H1 (cell line): Measurements from ENCODE around the gene PDE9A. TPM values are rescaled to one million over a fixed set of nuclear protein-coding genes. Genes with fewer than 3 reads are reported as not detected.

Source experiments
- CTCF ChIA-PET: fragments of 300-600 bp; sonication (Branson Sonifier 250); formaldehyde crosslinking; loops from one replicate; lab custom pipeline; 2021; ENCODE audit not compliant: partially characterized antibody; lab: Charles Lee
- POLR2A ChIA-PET: fragments of 300-600 bp; sonication (Branson Sonifier 250); formaldehyde crosslinking; loops from one replicate; lab custom pipeline; 2021; ENCODE audit warnings: inconsistent platforms; ENCODE audit not compliant: partially characterized antibody; lab: Charles Lee
- DNase-seq, 2 experiments: peaks; one replicate each; pipeline versions ENCODE4 v3.0.0 to v3.0.0-alpha.2; 2010 to 2022; ENCODE audit warnings: low spot score in 2 of 2, low read depth in 1 of 2, mixed read lengths in 1 of 2
- FAIRE-seq: peaks from 2 replicates; lab custom pipeline; 2011; peaks lifted over from hg19 to GRCh38; lab: Jason Lieb, UNC
- H2AFZ ChIP-seq: 2 replicates; pipeline ENCODE4 v1.8.1; 2012; ENCODE audit warnings: low read length, inconsistent platforms
- H2AK5ac ChIP-seq: 2 replicates; pipeline ENCODE4 v1.6.1; 2013; ENCODE audit warnings: low read depth, low read length
- H2BK120ac ChIP-seq: replicated peaks from 2 replicates; pipeline ENCODE3; 2013; ENCODE audit warnings: low read depth, low read length, inconsistent platforms
- H2BK12ac ChIP-seq: 2 replicates; pipeline ENCODE4 v1.6.1; 2013; ENCODE audit warnings: low read depth, low read length
- H2BK15ac ChIP-seq: 2 replicates; pipeline ENCODE4 v1.6.1; 2013; ENCODE audit warnings: low read length
- H2BK20ac ChIP-seq: 2 replicates; pipeline ENCODE4 v1.6.1; 2013; ENCODE audit warnings: low read length
- H2BK5ac ChIP-seq: 2 replicates; pipeline ENCODE4 v1.6.1; 2013; ENCODE audit warnings: low read depth, low read length
- H3K14ac ChIP-seq: 2 replicates; pipeline ENCODE4 v1.6.1; 2013; ENCODE audit warnings: inconsistent platforms; ENCODE audit not compliant: insufficient read length
- H3K18ac ChIP-seq: 2 replicates; pipeline ENCODE4 v1.6.1; 2013; ENCODE audit warnings: low read length; ENCODE audit errors: extremely low read depth
- H3K23ac ChIP-seq: 2 replicates; pipeline ENCODE4 v1.6.1; 2013; ENCODE audit warnings: inconsistent platforms; ENCODE audit not compliant: insufficient read length
- H3K23me2 ChIP-seq: 2 replicates; pipeline ENCODE4 v1.6.1; 2013; ENCODE audit warnings: low read depth, low read length
- H3K27ac ChIP-seq: 2 replicates; pipeline ENCODE4 v1.6.1; 2011; ENCODE audit warnings: low read depth, low read length, inconsistent platforms
- H3K27me3 ChIP-seq, 4 experiments: replicated peaks in 1 of 4; 1 replicate in 1 of 4; 2 replicates in 3 of 4; pipeline versions ENCODE4 v1.6.1 to v1.8.1; 2011 to 2013; ENCODE audit warnings: low read length in 3 of 4, mild to moderate bottlenecking in 3 of 4, inconsistent platforms in 2 of 4, mixed read lengths in 2 of 4, moderate library complexity in 1 of 4; ENCODE audit not compliant: control insufficient read depth in 3 of 4, insufficient read depth in 3 of 4; ENCODE audit errors: extremely low read depth in 1 of 4
- H3K36me3 ChIP-seq, 4 experiments: 2 replicates each; pipeline versions ENCODE4 v1.6.1 to v1.8.1; 2011 to 2013; ENCODE audit warnings: mild to moderate bottlenecking in 4 of 4, low read length in 3 of 4, moderate library complexity in 2 of 4, control low read depth in 1 of 4, inconsistent platforms in 1 of 4; ENCODE audit not compliant: insufficient read depth in 4 of 4, control insufficient read depth in 2 of 4
- H3K4ac ChIP-seq: replicated peaks from 2 replicates; pipeline ENCODE3; 2013; ENCODE audit warnings: low read length, low read depth, mixed read lengths, inconsistent platforms; ENCODE audit not compliant: insufficient read length
- H3K4me1 ChIP-seq, 4 experiments: replicated peaks in 1 of 4; 1 replicate in 1 of 4; 2 replicates in 3 of 4; pipeline versions ENCODE4 v1.6.1 to v1.8.1; 2011 to 2013; ENCODE audit warnings: low read length in 3 of 4, inconsistent platforms in 2 of 4, mixed read lengths in 1 of 4; ENCODE audit not compliant: insufficient read depth in 4 of 4, control insufficient read depth in 3 of 4
- H3K4me2 ChIP-seq, 2 experiments: 2 replicates each; pipeline versions ENCODE4 v1.6.1 to v1.8.1; 2011 to 2013; ENCODE audit warnings: low read depth in 2 of 2, low read length in 2 of 2, control low read depth in 1 of 2, inconsistent platforms in 1 of 2, mild to moderate bottlenecking in 1 of 2; ENCODE audit not compliant: insufficient read depth in 1 of 2
- H3K4me3 ChIP-seq, 4 experiments: fragments of 200-600, 300-600 bp in 1 of 4; sonication (generic), shearing (Covaris generic), sonication (Bioruptor Twin) in 1 of 4; 2 replicates each; pipeline versions ENCODE4 v1.5.1 to v1.8.1; 2011 to 2016; ENCODE audit warnings: low read length in 4 of 4, low read depth in 3 of 4, control low read depth in 2 of 4, inconsistent platforms in 2 of 4, mild to moderate bottlenecking in 2 of 4, mixed read lengths in 1 of 4, moderate library complexity in 1 of 4; ENCODE audit not compliant: insufficient read depth in 2 of 4; ENCODE audit errors: extremely low read depth in 1 of 4
- H3K56ac ChIP-seq: replicated peaks from 2 replicates; pipeline ENCODE3; 2013; ENCODE audit warnings: low read depth, mild to moderate bottlenecking, mixed read lengths, low read length, inconsistent platforms; ENCODE audit not compliant: insufficient read length
- H3K79me1 ChIP-seq: 2 replicates; pipeline ENCODE4 v1.6.1; 2013; ENCODE audit warnings: low read depth, low read length, control low read depth
- H3K79me2 ChIP-seq, 2 experiments: 2 replicates each; pipeline versions ENCODE4 v1.6.1 to v1.8.1; 2012 to 2013; ENCODE audit warnings: low read length in 2 of 2, mild to moderate bottlenecking in 2 of 2, inconsistent platforms in 1 of 2; ENCODE audit not compliant: insufficient read depth in 2 of 2, control insufficient read depth in 1 of 2
- H3K9ac ChIP-seq, 4 experiments: replicated peaks in 1 of 4; 1 replicate in 1 of 4; 2 replicates in 3 of 4; pipeline versions ENCODE4 v1.6.1 to v1.8.1; 2011 to 2013; ENCODE audit warnings: low read depth in 3 of 4, low read length in 3 of 4, control low read depth in 2 of 4, mild to moderate bottlenecking in 2 of 4, moderate library complexity in 2 of 4, inconsistent platforms in 1 of 4; ENCODE audit errors: extremely low read depth in 1 of 4
- H3K9me3 ChIP-seq, 2 experiments: 2 replicates each; pipeline versions ENCODE4 v1.6.1 to v1.8.1; 2012 to 2013; ENCODE audit warnings: mild to moderate bottlenecking in 2 of 2, moderate library complexity in 2 of 2, control low read depth in 1 of 2, inconsistent platforms in 1 of 2, low read depth in 1 of 2, low read length in 1 of 2, mixed read lengths in 1 of 2; ENCODE audit not compliant: insufficient read depth in 2 of 2
- H4K20me1 ChIP-seq, 2 experiments: replicated peaks in 1 of 2; 2 replicates each; pipeline versions ENCODE3 to v1.8.1; 2011 to 2013; ENCODE audit warnings: inconsistent platforms in 2 of 2, low read length in 2 of 2, mild to moderate bottlenecking in 1 of 2; ENCODE audit not compliant: insufficient read depth in 2 of 2, control insufficient read depth in 1 of 2
- H4K5ac ChIP-seq: 2 replicates; pipeline ENCODE4 v1.6.1; 2013; ENCODE audit warnings: low read length, low read depth, mixed read lengths, inconsistent platforms; ENCODE audit not compliant: insufficient read length
- H4K8ac ChIP-seq: 2 replicates; pipeline ENCODE4 v1.8.0; 2013; ENCODE audit warnings: mild to moderate bottlenecking, moderate library complexity, low read length, inconsistent platforms; ENCODE audit not compliant: insufficient read depth; ENCODE audit errors: extremely low read depth
- H4K91ac ChIP-seq: replicated peaks from 2 replicates; pipeline ENCODE3; 2013; ENCODE audit warnings: low read length, mixed read lengths, inconsistent platforms; ENCODE audit not compliant: insufficient read length
- CTCF ChIP-seq, 3 experiments: IDR thresholded peaks; 1 replicate in 2 of 3; 2 replicates in 1 of 3; pipeline versions ENCODE4 v1.5.1 to v1.6.1; 2011; ENCODE audit warnings: low read length in 3 of 3, mild to moderate bottlenecking in 3 of 3, inconsistent platforms in 2 of 3, low read depth in 1 of 3, moderate library complexity in 1 of 3; ENCODE audit not compliant: insufficient read depth in 1 of 3; ENCODE audit errors: control extremely low read depth in 1 of 3
- KDM4A ChIP-seq: IDR thresholded peaks from one replicate; pipeline ENCODE4 v1.7.1; 2012; ENCODE audit warnings: low read depth, mild to moderate bottlenecking, moderate library complexity, low read length, inconsistent platforms; ENCODE audit not compliant: severe bottlenecking
- POLR2A ChIP-seq, 2 experiments: IDR thresholded peaks; 1 replicate in 1 of 2; 2 replicates in 1 of 2; pipeline ENCODE4 v1.6.1; 2011; ENCODE audit warnings: low read depth in 2 of 2, low read length in 2 of 2, mild to moderate bottlenecking in 2 of 2; ENCODE audit errors: control extremely low read depth in 1 of 2
- RAD21 ChIP-seq, 2 experiments: IDR thresholded peaks in 1 of 2; conservative IDR thresholded peaks in 1 of 2; 2 replicates each; pipeline ENCODE4 v1.6.1; 2011; ENCODE audit warnings: low read depth in 2 of 2, low read length in 2 of 2, improper control_type of control experiment in 1 of 2, inconsistent platforms in 1 of 2, mild to moderate bottlenecking in 1 of 2, moderate library complexity in 1 of 2
- SIN3A ChIP-seq, 2 experiments: IDR thresholded peaks in 1 of 2; conservative IDR thresholded peaks in 1 of 2; 2 replicates each; pipeline ENCODE4 v1.6.1; 2011 to 2012; ENCODE audit warnings: low read length in 2 of 2, improper control_type of control experiment in 1 of 2, low read depth in 1 of 2, mild to moderate bottlenecking in 1 of 2
- WGBS, 2 experiments: shearing (Covaris generic) in 1 of 2; methylation state at CpG; one replicate each; pipeline versions ENCODE4 v1.1.6 to v1.1.7; 2013 to 2015; ENCODE audit warnings: low lambda C conversion rate in 2 of 2, mixed read lengths in 2 of 2, inconsistent platforms in 1 of 2, low coverage in 1 of 2, missing lambda C conversion rate in 1 of 2; ENCODE audit not compliant: insufficient replicate concordance in 2 of 2, insufficient coverage in 1 of 2, insufficient read length in 1 of 2; ENCODE audit errors: extremely low coverage in 1 of 2, missing lambda C conversion rate in 1 of 2; 5-methylcytosine and 5-hydroxymethylcytosine counted together
- polyA plus RNA-seq, 7 experiments: library from polyadenylated mRNA; depleted of rRNA in 3 of 7; stranded (reverse) in 5 of 7; unstranded in 2 of 7; fragments of >200 nt in 5 of 7; fragments of 200-250 nt in 2 of 7; gene quantifications; 1 replicate in 5 of 7; 2 replicates in 1 of 7; 4 replicates in 1 of 7; pipeline versions ENCODE4 v1.2.1 to v1.2.3, GENCODE V29; 2011 to 2013; ENCODE audit warnings: missing spikeins in 2 of 7, mixed read lengths in 2 of 7
- total RNA-seq: library from RNA; stranded (reverse); fragmentation: NEBNext Ultra II Directional; extraction: Animal tissue kit (Norgen Biotek cat#: 25700); gene quantifications from 2 replicates; pipeline ENCODE4 v1.2.1, GENCODE V29; 2021

The PDE9A gene
- total and polyA plus RNA-seq, 2 of the 8 experiments (the other 6 are each of a cell fraction or from before 2014, with no cell fraction given), result 39.2 to 45.9 TPM

DNA sequence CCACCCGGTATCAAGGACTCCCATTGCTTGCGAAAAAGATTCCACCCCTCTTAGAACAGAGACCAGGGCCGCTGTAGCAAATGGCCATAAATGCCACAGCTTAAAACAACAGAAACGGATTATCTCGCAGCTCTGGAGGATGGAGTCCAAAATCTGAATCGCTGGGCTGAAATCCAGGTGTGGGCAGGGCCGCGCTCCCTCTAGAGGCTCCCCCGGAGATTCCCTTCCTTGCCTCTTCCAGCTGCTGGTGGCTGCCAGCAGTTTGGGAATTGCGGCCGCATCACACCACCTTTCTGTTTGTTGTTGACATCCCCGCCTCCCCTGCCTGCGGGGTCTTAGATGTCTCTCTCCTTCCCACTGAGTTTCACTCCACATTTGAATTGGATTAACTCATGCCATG, 15.6 kb downstream of the PDE9A start:
- 63% methylated on average over 13 of the region's 13 CpGs; no CpG with 5 or more reads in 1 of the 2 experiments for WGBS, 2 experiments
- POLR2A ChIA-PET, result interaction anchor here (1.2 kb wide), 1 partner anchor 17 kb away, joined by 3 read pairs; no protein-coding TSS in a partner anchor
- H3K79me2 ChIP-seq, result peaks cover 4 to 45% of the 10 kb centered on the region in 2 experiments; a peak in 3 of 4 replicates
- peaks cover 13 to 50% of the 10 kb centered on the region in 2 experiments for H4K20me1 ChIP-seq
- peaks cover 0 to 41% (median 25%) of the 10 kb centered on the region in 4 experiments for H3K4me1 ChIP-seq
- H3K14ac ChIP-seq, result no peak overlapping the region
- no peak overlapping the region for H3K23ac ChIP-seq
- H3K4me3 ChIP-seq, result no peak overlapping the region
- H3K4me2 ChIP-seq, result peak overlapping the region in 1 of 2 experiments; percentile 22; a peak in 1 of 4 replicates
- H4K5ac ChIP-seq, result no peak overlapping the region
- TF ChIP-seq KDM4A (no peak), RAD21 (IDR thresholded peaks at IDR 0.05 in 1 of 2, conservative IDR thresholded peaks at IDR 0.05 in 1 of 2; ENCODE audit: low read depth in 2 of 2, low read length in 2 of 2) (peak; percentile 32 to 56), POLR2A (IDR thresholded peaks at IDR 0.05; ENCODE audit: control extremely low read depth in 1 of 2, low read depth in 2 of 2, low read length in 2 of 2) (no peak), CTCF (IDR thresholded peaks at IDR 0.05; ENCODE audit: control extremely low read depth in 1 of 3, insufficient read depth in 1 of 3, low read depth in 1 of 3, low read length in 3 of 3) (peak in 2 of 3 experiments; percentile 53 to 54; a peak in 3 of 4 replicates), SIN3A (conservative IDR thresholded peaks at IDR 0.05 in 1 of 2, IDR thresholded peaks at IDR 0.05 in 1 of 2; ENCODE audit: low read depth in 1 of 2, low read length in 2 of 2) (0 out of 4 replicates have a peak, but pooled peaks of 1 of the 2 experiments have one; percentile 53)
- TF ChIP-seq, all 59 proteins: peak for 3
- Histone ChIP-seq H3K56ac (no peak overlapping the region), H3K9ac (no peak overlapping the region), H3K9me3 (no peaks in the 10 kb centered on the region), H2AFZ (no peak overlapping the region), H4K8ac (no peak overlapping the region), H3K27me3 (no peaks in the 10 kb centered on the region), H2BK120ac (no peak overlapping the region), H3K4ac (peak overlapping the region; percentile 61), H2BK12ac (no peak overlapping the region), H2BK5ac (no peak overlapping the region; the same call in 1 of the 2 replicates), H3K36me3 (peaks cover 0 to 11% (median 1%) of the 10 kb centered on the region in 4 experiments; a peak in 3 of 8 replicates), H3K18ac (no peak overlapping the region), H3K23me2 (peaks cover 10% of the 10 kb centered on the region), H4K91ac (no peak overlapping the region), H2BK15ac (no peak overlapping the region), H3K79me1 (peaks cover 13% of the 10 kb centered on the region), H2BK20ac (no peak overlapping the region), H3K27ac (no peak overlapping the region), H2AK5ac (no peak overlapping the region)
- CTCF ChIA-PET, result interaction anchor here (0.8 to 2.8 kb wide), 9 partner anchors 10 to 150 kb away, joined by 3 to 21 read pairs (median 4); partner anchors contain the start of gene PDE9A
- DNase-seq, result no peak
- FAIRE-seq, result no peak
